Right lobe of liver (tissue), 6 donors: ENCODE data around the gene SESTD1. TPM values are rescaled to one million over a fixed set of nuclear protein-coding genes. Genes with fewer than 3 reads are reported as not detected.
"Not testable (repeated sequence)": the region's sequence is repeated elsewhere in the genome, so short reads cannot be mapped to it uniquely, and the experiment has no call there.

ENCODE experiments used
- ATAC-seq, 4 donors: fragments of 200-7000 bp; cut with Tn5 transposase; one replicate each; pipeline ENCODE4 v1.9.1; 2020; ENCODE audit warnings: mild to moderate bottlenecking in 4 of 4, moderate library complexity in 4 of 4
- DNase-seq, 3 donors: peaks; one replicate each; pipeline ENCODE4 v3.0.0-alpha.2; 2020
- H3K27ac ChIP-seq, 3 donors: fragments of 200-600 bp; one replicate each; pipeline ENCODE4 v1.8.0; 2022
- H3K27me3 ChIP-seq, 2 donors: fragments of 200-600 bp; one replicate each; pipeline ENCODE4 v1.8.0; 2022
- H3K36me3 ChIP-seq, 4 donors: fragments of 200-600 bp; sonication (generic) in 1 of 4; one replicate each; pipeline versions ENCODE4 v1.5.1 to v1.8.0; 2017 to 2022; ENCODE audit warnings: control low read depth in 1 of 4
- H3K4me1 ChIP-seq, 4 donors: fragments of 200-600 bp; sonication (generic) in 1 of 4; one replicate each; pipeline versions ENCODE4 v1.5.1 to v1.8.0; 2017 to 2022; ENCODE audit warnings: control low read depth in 1 of 4
- H3K4me3 ChIP-seq, 3 donors: fragments of 200-600 bp; one replicate each; pipeline ENCODE4 v1.8.0; 2022
- H3K9me3 ChIP-seq, 4 donors: fragments of 200-600 bp; sonication (generic) in 1 of 4; one replicate each; pipeline versions ENCODE4 v1.5.1 to v1.8.0; 2017 to 2022; ENCODE audit warnings: control low read depth in 1 of 4
- CTCF ChIP-seq, 4 donors: fragments of 200-600 bp in 3 of 4; fragments of 450-650 bp in 1 of 4; IDR thresholded peaks; one replicate each; pipeline versions ENCODE4 v1.5.1 to v1.8.0; 2016 to 2022; ENCODE audit warnings: antibody characterized with exemption in 4 of 4, mild to moderate bottlenecking in 2 of 4
- POLR2A ChIP-seq: fragments of 450-650 bp; IDR thresholded peaks from one replicate; pipeline ENCODE4 v1.6.1; 2017; ENCODE audit warnings: antibody characterized with exemption, mild to moderate bottlenecking
- WGBS: methylation state at CpG from one replicate; pipeline ENCODE4 v1.1.6; 2018; ENCODE audit warnings: low coverage, low lambda C conversion rate; ENCODE audit not compliant: insufficient coverage; ENCODE audit errors: missing lambda C conversion rate; 5-methylcytosine and 5-hydroxymethylcytosine counted together
- intact Hi-C, 2 donors: fragments of 100-400 bp; cut with DNase I; formaldehyde crosslinking; loops; one replicate each; pipeline versions ENCODE4 v1.11.2 to v1.14.1; 2022
- total RNA-seq, 6 experiments: library from RNA; depleted of rRNA in 2 of 6; stranded (reverse); fragments of >200 nt in 2 of 6; fragmentation: NEBNext Ultra II Directional in 3 of 6; extraction: Animal tissue kit (Norgen Biotek cat#: 25700) in 3 of 6; gene quantifications; one replicate each; pipeline versions ENCODE4 v1.1.0 to v1.2.4, GENCODE V29; 2016 to 2023
- donor health status: DM: no; HTN: yes; CAD: no.
- donor health status: DM: no; HTN: no; CAD: no.
- donor health status: DM: no; HTN: no; CAD: no.
- donor health status: DM: no; HTN: yes; CAD: no.
- donor health status: DM: no; HTN: yes; CAD: no.

Gene SESTD1
- total RNA-seq, 6 experiments from 2014 or later: 5.8 to 27.9 (median 12.8) TPM

- H3K36me3 ChIP-seq: no peaks in the 10 kb centered on the region
- no peak overlapping the region for H3K27ac ChIP-seq
- no peak for ATAC-seq
- no peaks in the 10 kb centered on the region for H3K27me3 ChIP-seq
- TF ChIP-seq POLR2A (no peak), CTCF (IDR thresholded peaks at IDR 0.05) (no peak)
- intact Hi-C loops: no loop called here
- 72% methylated on average over 4 of the region's 4 CpGs for WGBS
- H3K4me3 ChIP-seq: no peak overlapping the region
- no peaks in the 10 kb centered on the region for H3K9me3 ChIP-seq
- no peak for DNase-seq
- H3K4me1 ChIP-seq: no peaks in the 10 kb centered on the region
Measured at GRCh38 chr2:179098080-179098689, 166.4 kb downstream of the SESTD1 start.

- no peak for ATAC-seq
- Histone ChIP-seq H3K27ac (no peak overlapping the region), H3K36me3 (no peaks in the 10 kb centered on the region), H3K9me3 (no peaks in the 10 kb centered on the region), H3K27me3 (no peaks in the 10 kb centered on the region), H3K4me3 (no peak overlapping the region), H3K4me1 (no peaks in the 10 kb centered on the region)
- TF ChIP-seq CTCF (IDR thresholded peaks at IDR 0.05) (no peak), POLR2A (no peak)
- DNase-seq: no peak
- WGBS: 100% methylated on average over 1 of the region's 1 CpG
- intact Hi-C loops: no loop called here
Measured at GRCh38 chr2:179097131-179097530, 167.5 kb downstream of the SESTD1 start.

GRCh38 chr2:179096090-179096489 lies 168.5 kb downstream of the SESTD1 start:
- Histone ChIP-seq H3K36me3 (no peaks in the 10 kb centered on the region), H3K27me3 (no peaks in the 10 kb centered on the region), H3K9me3 (no peaks in the 10 kb centered on the region), H3K4me1 (no peaks in the 10 kb centered on the region), H3K4me3 (no peak overlapping the region), H3K27ac (no peak overlapping the region)
- 63% methylated on average over 3 of the region's 3 CpGs for WGBS
- intact Hi-C loops: no loop called here
- ATAC-seq: peak in 2 of 4 donors; percentile 19 to 22
- TF ChIP-seq POLR2A: no peak
- TF ChIP-seq CTCF (IDR thresholded peaks at IDR 0.05): no peak
- no peak for DNase-seq

- DNase-seq, ATAC-seq, H3K9me3 ChIP-seq, intact Hi-C loops, H3K4me1 ChIP-seq, H3K36me3 ChIP-seq, H3K4me3 ChIP-seq, H3K27ac ChIP-seq, H3K27me3 ChIP-seq: not testable (repeated sequence)
- no CpG with 5 or more reads among the region's 4 CpGs for WGBS
Measured at GRCh38 chr2:179092912-179093311, 171.7 kb downstream of the SESTD1 start.

GRCh38 chr2:179082697-179083096 lies 181.9 kb downstream of the SESTD1 start:
- no peak for ATAC-seq

More at GRCh38 chr2:179082697-179083096, 181.9 kb downstream of the SESTD1 start:
- Histone ChIP-seq H3K4me1 (no peaks in the 10 kb centered on the region), H3K27ac (no peak overlapping the region), H3K9me3 (no peaks in the 10 kb centered on the region), H3K4me3 (no peak overlapping the region), H3K27me3 (no peaks in the 10 kb centered on the region), H3K36me3 (no peaks in the 10 kb centered on the region)
- TF ChIP-seq POLR2A (no peak), CTCF (IDR thresholded peaks at IDR 0.05) (no peak)
- DNase-seq: no peak
- intact Hi-C loops: no loop called here
- WGBS: no CpG with 5 or more reads among the region's 2 CpGs
